Prostate gland (tissue), 2 donors: ENCODE results near the gene RHBDF2.

Experiments used
- CTCF ChIP-seq, 4 experiments: fragments of 200-600 bp in 2 of 4; fragments of 450-650 bp in 2 of 4; sonication (generic) in 2 of 4; IDR thresholded peaks; 1 replicate in 3 of 4; 2 replicates in 1 of 4; pipeline ENCODE4 v1.5.1; 2016 to 2019; ENCODE audit warnings: antibody characterized with exemption in 4 of 4, mild to moderate bottlenecking in 2 of 4, moderate library complexity in 2 of 4
- POLR2A ChIP-seq: fragments of 450-650 bp; IDR thresholded peaks from one replicate; pipeline ENCODE4 v1.6.1; 2016; ENCODE audit warnings: antibody characterized with exemption, mild to moderate bottlenecking

DNA sequence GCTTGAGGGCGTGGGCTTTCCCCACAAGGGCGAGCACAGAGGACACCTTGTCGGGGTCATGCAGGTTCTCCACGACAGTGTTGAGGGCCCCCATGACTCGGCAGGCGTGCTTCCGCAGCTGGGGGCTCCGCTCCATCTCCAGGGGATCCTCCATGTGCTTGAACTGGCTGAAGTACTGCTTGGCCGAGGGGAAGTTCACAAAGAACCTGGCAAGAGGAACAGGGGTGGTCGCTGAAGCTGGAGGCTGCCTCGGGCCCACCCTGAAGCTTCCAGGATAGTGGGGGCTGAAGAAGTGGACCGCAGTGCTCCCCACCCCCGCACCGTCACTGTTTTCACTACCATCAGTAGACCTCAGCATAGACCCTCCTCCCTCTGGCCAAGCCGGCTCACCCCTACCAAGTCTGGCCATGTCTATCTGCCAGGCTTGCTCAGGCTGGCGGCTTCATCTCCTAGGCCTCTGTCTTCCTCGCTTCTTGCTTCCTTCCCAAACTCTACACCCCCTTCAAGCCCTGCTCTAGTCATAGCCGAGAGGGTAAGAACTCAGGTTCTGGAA, 30.3 kb upstream of the RHBDF2 start:
- TF ChIP-seq CTCF (IDR thresholded peaks at IDR 0.05) = no peak
- no peak for TF ChIP-seq POLR2A
